ENCODE results near the gene XCL2.

XCL2 gene

GRCh38 chr1:168512864-168513595, 30.8 kb downstream of the XCL2 start:
- peak; percentile 56 for DNase-seq

- peak; percentile 43 for DNase-seq
These were observed 33.7 kb downstream of the XCL2 start for GRCh38 chr1:168509875-168510791.

GRCh38 chr1:168509210-168509609, 34.6 kb downstream of the XCL2 start:
- no peak for DNase-seq

GRCh38 chr1:168507828-168508227, 36.0 kb downstream of the XCL2 start:
- no peak for DNase-seq

- no peak for DNase-seq
These were observed 36.6 kb downstream of the XCL2 start for GRCh38 chr1:168507231-168507630.

GRCh38 chr1:168506204-168506819, 37.5 kb downstream of the XCL2 start:
- DNase-seq, result no peak

GRCh38 chr1:168505006-168505405, 38.8 kb downstream of the XCL2 start:
- no peak for DNase-seq

- DNase-seq, result no peak
These were observed 39.5 kb downstream of the XCL2 start for GRCh38 chr1:168504064-168504837.

- DNase-seq, result no peak
These were observed 44.1 kb downstream of the XCL2 start for GRCh38 chr1:168499688-168500049.

- no peak for DNase-seq
These were observed 44.7 kb downstream of the XCL2 start for GRCh38 chr1:168498956-168499687.

- DNase-seq, result no peak
These were observed 45.6 kb downstream of the XCL2 start for GRCh38 chr1:168498159-168498631.

- DNase-seq, result no peak
These were observed 46.3 kb downstream of the XCL2 start for GRCh38 chr1:168497376-168497950.

GRCh38 chr1:168491527-168492164, 52.2 kb downstream of the XCL2 start:
- DNase-seq, result no peak
